ENCODE results near the gene STAG2.

DNA sequence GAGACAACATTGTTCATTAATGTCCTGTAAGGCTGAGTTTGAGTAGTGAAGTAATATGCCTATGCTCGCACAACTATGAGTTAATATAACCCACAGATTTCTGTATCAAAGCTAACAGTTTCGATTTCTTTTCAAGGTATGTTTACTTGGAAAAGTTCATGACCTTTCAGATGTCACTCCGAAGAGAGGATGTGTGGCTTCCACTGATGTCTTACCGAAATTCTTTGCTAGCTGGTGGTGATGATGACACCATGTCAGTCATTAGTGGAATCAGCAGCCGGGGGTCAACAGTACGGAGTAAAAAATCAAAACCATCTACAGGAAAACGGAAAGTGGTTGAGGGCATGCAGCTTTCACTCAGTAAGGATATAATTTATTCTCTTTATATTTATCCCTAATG lies 124.9 kb downstream of the STAG2 start:
- TF ChIP-seq POLR2A (IDR thresholded peaks at IDR 0.05) (no peak), EP300 (IDR thresholded peaks at IDR 0.05) (no peak), POLR2AphosphoS5 (IDR thresholded peaks at IDR 0.05) (no peak)
- TF ChIP-seq, protein P1, sequence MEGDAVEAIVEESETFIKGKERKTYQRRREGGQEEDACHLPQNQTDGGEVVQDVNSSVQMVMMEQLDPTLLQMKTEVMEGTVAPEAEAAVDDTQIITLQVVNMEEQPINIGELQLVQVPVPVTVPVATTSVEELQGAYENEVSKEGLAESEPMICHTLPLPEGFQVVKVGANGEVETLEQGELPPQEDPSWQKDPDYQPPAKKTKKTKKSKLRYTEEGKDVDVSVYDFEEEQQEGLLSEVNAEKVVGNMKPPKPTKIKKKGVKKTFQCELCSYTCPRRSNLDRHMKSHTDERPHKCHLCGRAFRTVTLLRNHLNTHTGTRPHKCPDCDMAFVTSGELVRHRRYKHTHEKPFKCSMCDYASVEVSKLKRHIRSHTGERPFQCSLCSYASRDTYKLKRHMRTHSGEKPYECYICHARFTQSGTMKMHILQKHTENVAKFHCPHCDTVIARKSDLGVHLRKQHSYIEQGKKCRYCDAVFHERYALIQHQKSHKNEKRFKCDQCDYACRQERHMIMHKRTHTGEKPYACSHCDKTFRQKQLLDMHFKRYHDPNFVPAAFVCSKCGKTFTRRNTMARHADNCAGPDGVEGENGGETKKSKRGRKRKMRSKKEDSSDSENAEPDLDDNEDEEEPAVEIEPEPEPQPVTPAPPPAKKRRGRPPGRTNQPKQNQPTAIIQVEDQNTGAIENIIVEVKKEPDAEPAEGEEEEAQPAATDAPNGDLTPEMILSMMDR (IDR thresholded peaks at IDR 0.05), result no peak

Measured in sigmoid colon (tissue), 4 donors.